ENCODE measurements around the gene FYN.

- TF ChIP-seq, protein P1, sequence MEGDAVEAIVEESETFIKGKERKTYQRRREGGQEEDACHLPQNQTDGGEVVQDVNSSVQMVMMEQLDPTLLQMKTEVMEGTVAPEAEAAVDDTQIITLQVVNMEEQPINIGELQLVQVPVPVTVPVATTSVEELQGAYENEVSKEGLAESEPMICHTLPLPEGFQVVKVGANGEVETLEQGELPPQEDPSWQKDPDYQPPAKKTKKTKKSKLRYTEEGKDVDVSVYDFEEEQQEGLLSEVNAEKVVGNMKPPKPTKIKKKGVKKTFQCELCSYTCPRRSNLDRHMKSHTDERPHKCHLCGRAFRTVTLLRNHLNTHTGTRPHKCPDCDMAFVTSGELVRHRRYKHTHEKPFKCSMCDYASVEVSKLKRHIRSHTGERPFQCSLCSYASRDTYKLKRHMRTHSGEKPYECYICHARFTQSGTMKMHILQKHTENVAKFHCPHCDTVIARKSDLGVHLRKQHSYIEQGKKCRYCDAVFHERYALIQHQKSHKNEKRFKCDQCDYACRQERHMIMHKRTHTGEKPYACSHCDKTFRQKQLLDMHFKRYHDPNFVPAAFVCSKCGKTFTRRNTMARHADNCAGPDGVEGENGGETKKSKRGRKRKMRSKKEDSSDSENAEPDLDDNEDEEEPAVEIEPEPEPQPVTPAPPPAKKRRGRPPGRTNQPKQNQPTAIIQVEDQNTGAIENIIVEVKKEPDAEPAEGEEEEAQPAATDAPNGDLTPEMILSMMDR (IDR thresholded peaks at IDR 0.05) = no peak
- no peak for TF ChIP-seq POLR2A (IDR thresholded peaks at IDR 0.05)
These were observed 136.2 kb downstream of the FYN start for GRCh38 chr6:111737065-111737521.
